Chondrocyte (in vitro differentiated cells): ENCODE measurements around the gene ATF7. TPM values are rescaled to one million over a fixed set of nuclear protein-coding genes. Genes with fewer than 3 reads are reported as not detected.

Experiments
- DNase-seq: peaks from one replicate; pipeline ENCODE4 v3.0.0; 2021; ENCODE audit warnings: mixed read lengths, low spot score
- H3K27ac Mint-ChIP-seq: one replicate; pipeline ENCODE4 v1.8.0; 2021; ENCODE audit warnings: mild to moderate bottlenecking, moderate library complexity, mixed read lengths; ENCODE audit not compliant: unreplicated experiment
- H3K27me3 Mint-ChIP-seq: 2 replicates; pipeline ENCODE4 v1.8.0; 2021; ENCODE audit warnings: low read depth, mixed read lengths
- H3K36me3 Mint-ChIP-seq: 2 replicates; pipeline ENCODE4 v1.8.0; 2021; ENCODE audit warnings: low read depth, mixed read lengths
- H3K4me1 Mint-ChIP-seq: 2 replicates; pipeline ENCODE4 v1.8.0; 2021; ENCODE audit warnings: low read depth, mild to moderate bottlenecking, mixed read lengths
- H3K4me3 Mint-ChIP-seq: one replicate; pipeline ENCODE4 v1.8.0; 2021; ENCODE audit warnings: mild to moderate bottlenecking, moderate library complexity, mixed read lengths; ENCODE audit not compliant: unreplicated experiment
- H3K9me3 Mint-ChIP-seq: 2 replicates; pipeline ENCODE4 v1.8.0; 2021; ENCODE audit warnings: low read depth, mixed read lengths
- CTCF ChIP-seq: fragments of 200-600 bp; sonication (generic); IDR thresholded peaks from 2 replicates; pipeline ENCODE4 v1.5.0; 2021; ENCODE audit warnings: antibody characterized with exemption, mild to moderate bottlenecking, moderate library complexity
- total RNA-seq: library from RNA; stranded (reverse); gene quantifications from 3 replicates; pipeline ENCODE4 v1.2.1, GENCODE V29; 2021

ATF7 gene
- total RNA-seq, 1 donor from 2014 or later, result 44.4 TPM

DNA sequence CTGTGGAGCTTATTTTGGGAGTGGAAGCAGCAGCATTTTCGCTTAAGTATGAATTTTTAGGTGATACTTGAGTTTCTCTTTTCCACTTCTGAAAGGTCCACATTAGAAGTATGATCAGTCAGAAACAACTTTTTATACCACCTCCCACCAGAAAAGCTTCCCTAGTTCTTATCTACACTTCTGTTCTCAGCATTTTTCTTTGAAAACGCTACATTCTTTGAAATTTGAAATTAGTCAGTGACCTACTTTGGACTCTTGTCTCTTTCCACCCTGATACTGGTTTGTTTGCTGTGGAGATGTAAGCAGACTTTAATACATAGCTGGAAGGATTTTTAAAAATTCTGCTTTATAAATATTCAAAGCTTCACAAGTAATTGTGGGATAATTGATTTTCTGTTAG lies 152.1 kb downstream of the ATF7 start:
- peaks cover 48% of the 10 kb centered on the region for H3K4me1 Mint-ChIP-seq
- no peak overlapping the region for H3K4me3 Mint-ChIP-seq
- DNase-seq, result no peak
- H3K27ac Mint-ChIP-seq, result peak overlapping the region; percentile 22
- no peak for TF ChIP-seq CTCF
- H3K27me3 Mint-ChIP-seq, result no peaks in the 10 kb centered on the region
- H3K9me3 Mint-ChIP-seq, result no peaks in the 10 kb centered on the region
- peaks cover 41% of the 10 kb centered on the region for H3K36me3 Mint-ChIP-seq

- DNase-seq, result no peak
- Mint-ChIP-seq H3K9me3 (no peaks in the 10 kb centered on the region), H3K4me3 (no peak overlapping the region), H3K27ac (peak overlapping the region; percentile 23), H3K36me3 (peaks cover 52% of the 10 kb centered on the region), H3K27me3 (no peaks in the 10 kb centered on the region), H3K4me1 (peaks cover 37% of the 10 kb centered on the region)
- no peak for TF ChIP-seq CTCF
These were observed 154.1 kb downstream of the ATF7 start for GRCh38 chr12:53472056-53472582.

GRCh38 chr12:53468282-53468681 lies 157.9 kb downstream of the ATF7 start:
- no peak for DNase-seq
- no peaks in the 10 kb centered on the region for H3K9me3 Mint-ChIP-seq
- H3K36me3 Mint-ChIP-seq, result peaks cover 55% of the 10 kb centered on the region
- peaks cover 20% of the 10 kb centered on the region for H3K4me1 Mint-ChIP-seq
- H3K27ac Mint-ChIP-seq, result no peak overlapping the region
- TF ChIP-seq CTCF, result no peak
- H3K4me3 Mint-ChIP-seq, result no peak overlapping the region
- no peaks in the 10 kb centered on the region for H3K27me3 Mint-ChIP-seq

DNA sequence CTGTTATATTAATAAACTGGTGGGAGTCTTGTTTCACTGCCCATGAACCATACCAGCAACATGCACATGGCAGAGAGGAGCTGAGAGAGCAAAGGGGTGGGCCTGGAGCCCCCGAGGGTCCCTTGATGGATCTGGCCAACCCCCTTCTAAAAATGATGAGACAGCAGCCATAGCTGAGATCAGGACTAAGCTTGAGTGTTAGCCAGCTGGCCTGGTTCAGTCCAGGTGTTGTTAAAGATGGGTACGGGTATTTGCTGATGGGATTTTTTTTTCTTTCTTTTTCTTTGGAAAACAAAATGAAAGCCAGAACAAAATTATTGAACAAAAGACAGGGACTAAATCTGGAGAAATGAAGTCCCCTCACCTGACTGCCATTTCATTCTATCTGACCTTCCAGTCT lies 158.3 kb downstream of the ATF7 start:
- no peaks in the 10 kb centered on the region for H3K9me3 Mint-ChIP-seq
- peak; percentile 37 for DNase-seq
- H3K4me1 Mint-ChIP-seq, result peaks cover 22% of the 10 kb centered on the region
- H3K27me3 Mint-ChIP-seq, result no peaks in the 10 kb centered on the region
- peaks cover 57% of the 10 kb centered on the region for H3K36me3 Mint-ChIP-seq
- no peak for TF ChIP-seq CTCF
- H3K27ac Mint-ChIP-seq, result no peak overlapping the region
- no peak overlapping the region for H3K4me3 Mint-ChIP-seq

GRCh38 chr12:53467082-53467481 lies 159.1 kb downstream of the ATF7 start:
- H3K27ac Mint-ChIP-seq, result no peak overlapping the region
- DNase-seq, result no peak
- H3K27me3 Mint-ChIP-seq, result no peaks in the 10 kb centered on the region
- H3K4me1 Mint-ChIP-seq, result peaks cover 18% of the 10 kb centered on the region
- no peak for TF ChIP-seq CTCF
- no peak overlapping the region for H3K4me3 Mint-ChIP-seq
- H3K9me3 Mint-ChIP-seq, result no peaks in the 10 kb centered on the region
- H3K36me3 Mint-ChIP-seq, result peaks cover 60% of the 10 kb centered on the region
